Central memory CD8-positive, alpha-beta T cell (primary cell): ENCODE measurements around the gene FBXO24.

Experiments used
- ATAC-seq: fragments of 150-1000 bp; cut with Tn5 transposase; replicated peaks from 2 replicates; pipeline ENCODE4 v1.10.0; 2022; ENCODE audit warnings: mild to moderate bottlenecking, moderate FRiP score, moderate number of reproducible peaks; ENCODE audit not compliant: poor library complexity, severe bottlenecking; ENCODE audit errors: extremely low read depth
- DNase-seq, 2 donors: peaks; one replicate each; pipeline ENCODE4 v3.0.0; 2021; ENCODE audit warnings: low spot score in 2 of 2
- H3K27ac Mint-ChIP-seq: one replicate; pipeline ENCODE4 v1.8.0; 2022; ENCODE audit warnings: low read depth, mild to moderate bottlenecking, moderate library complexity, mixed read lengths
- H3K27me3 Mint-ChIP-seq: one replicate; pipeline ENCODE4 v1.8.0; 2022; ENCODE audit warnings: mixed read lengths
- H3K36me3 Mint-ChIP-seq: one replicate; pipeline ENCODE4 v1.8.0; 2022; ENCODE audit warnings: mild to moderate bottlenecking, moderate library complexity, mixed read lengths; ENCODE audit not compliant: insufficient read depth
- H3K4me1 Mint-ChIP-seq: one replicate; pipeline ENCODE4 v1.8.0; 2022; ENCODE audit warnings: mixed read lengths
- H3K4me3 Mint-ChIP-seq: one replicate; pipeline ENCODE4 v1.8.0; 2022; ENCODE audit warnings: mild to moderate bottlenecking, moderate library complexity, mixed read lengths
- H3K9me3 Mint-ChIP-seq: one replicate; pipeline ENCODE4 v1.8.0; 2022; ENCODE audit warnings: mixed read lengths

Gene FBXO24

DNA sequence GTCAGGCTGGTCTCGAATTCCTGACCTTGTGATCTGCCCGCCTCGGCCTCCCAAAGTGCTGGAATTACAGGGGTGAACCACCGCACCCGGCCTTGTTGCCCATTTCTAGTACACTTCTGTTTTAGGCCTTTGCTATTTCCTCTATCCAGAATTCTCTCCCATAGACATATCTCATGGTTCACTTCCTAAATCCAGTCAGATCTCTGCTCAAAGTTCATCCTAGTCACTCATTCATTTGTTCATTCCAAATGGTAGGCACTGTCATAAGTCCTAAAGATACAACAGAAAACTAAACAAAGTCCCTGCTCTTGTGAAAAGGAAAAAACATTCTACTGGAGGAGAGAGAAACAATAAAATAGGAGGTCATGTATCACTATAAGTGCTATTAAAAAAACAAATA lies 23.8 kb downstream of the FBXO24 start:
- DNase-seq = no peak
- Mint-ChIP-seq H3K4me3 (no peak overlapping the region), H3K36me3 (peaks cover 17% of the 10 kb centered on the region), H3K27me3 (no peaks in the 10 kb centered on the region), H3K9me3 (no peaks in the 10 kb centered on the region), H3K27ac (peak overlapping the region; percentile 99), H3K4me1 (peaks cover 24% of the 10 kb centered on the region)
- no peak for ATAC-seq

DNA sequence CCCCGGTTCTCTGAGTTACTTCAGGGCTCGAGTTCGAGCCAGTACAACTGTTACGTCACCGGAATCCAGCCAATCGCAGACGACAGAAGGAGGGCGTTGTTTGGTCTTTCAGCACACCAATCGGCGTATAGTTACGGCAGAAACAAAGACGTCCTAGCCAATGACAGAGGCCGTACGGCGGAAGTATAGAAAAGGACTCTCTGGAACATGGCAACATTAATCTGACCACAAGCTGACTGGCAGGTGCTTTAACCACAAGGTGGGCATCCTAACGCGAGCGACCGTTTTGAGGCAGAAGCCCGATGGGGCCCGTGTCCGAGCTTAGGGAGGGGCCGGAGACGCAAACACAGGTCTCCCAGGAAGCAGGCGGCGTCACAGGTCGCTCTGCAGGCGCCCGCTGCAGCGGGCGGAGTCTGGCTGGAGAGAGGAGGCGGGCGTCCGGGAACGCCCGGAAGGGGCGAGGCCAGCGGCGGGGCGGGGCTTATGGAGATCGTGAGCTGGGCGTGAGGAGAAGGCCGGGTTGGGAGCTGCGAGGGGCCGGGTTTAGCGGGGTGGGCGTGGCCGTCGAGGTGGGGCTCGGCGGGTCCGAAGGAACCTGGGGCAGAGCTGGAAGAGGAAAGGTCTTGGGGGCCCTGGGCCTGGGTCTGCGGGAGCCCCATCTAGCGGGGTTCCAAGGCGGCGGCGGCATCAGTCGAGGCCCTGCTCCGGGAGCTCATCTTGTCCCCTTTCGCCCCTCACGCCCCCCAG lies 26.0 kb downstream of the FBXO24 start, which contains the start of gene MOSPD3:
Gene MOSPD3, plus strand, starts transcription at position 558 of the 747 bp plus-strand sequence. CDS start 252 bp downstream, outside the sequence.
- DNase-seq (peak; percentile 97 to 98), ATAC-seq (peak; percentile 93)
- H3K27me3 Mint-ChIP-seq = no peaks in the 10 kb centered on the region
- peaks cover 17% of the 10 kb centered on the region for H3K4me1 Mint-ChIP-seq
- H3K36me3 Mint-ChIP-seq = peaks cover 17% of the 10 kb centered on the region
- H3K4me3 Mint-ChIP-seq = peak within 1 kb of the TSS; percentile 98
- no peaks in the 10 kb centered on the region for H3K9me3 Mint-ChIP-seq
- H3K27ac Mint-ChIP-seq = peak within 1 kb of the TSS; percentile 99

DNA sequence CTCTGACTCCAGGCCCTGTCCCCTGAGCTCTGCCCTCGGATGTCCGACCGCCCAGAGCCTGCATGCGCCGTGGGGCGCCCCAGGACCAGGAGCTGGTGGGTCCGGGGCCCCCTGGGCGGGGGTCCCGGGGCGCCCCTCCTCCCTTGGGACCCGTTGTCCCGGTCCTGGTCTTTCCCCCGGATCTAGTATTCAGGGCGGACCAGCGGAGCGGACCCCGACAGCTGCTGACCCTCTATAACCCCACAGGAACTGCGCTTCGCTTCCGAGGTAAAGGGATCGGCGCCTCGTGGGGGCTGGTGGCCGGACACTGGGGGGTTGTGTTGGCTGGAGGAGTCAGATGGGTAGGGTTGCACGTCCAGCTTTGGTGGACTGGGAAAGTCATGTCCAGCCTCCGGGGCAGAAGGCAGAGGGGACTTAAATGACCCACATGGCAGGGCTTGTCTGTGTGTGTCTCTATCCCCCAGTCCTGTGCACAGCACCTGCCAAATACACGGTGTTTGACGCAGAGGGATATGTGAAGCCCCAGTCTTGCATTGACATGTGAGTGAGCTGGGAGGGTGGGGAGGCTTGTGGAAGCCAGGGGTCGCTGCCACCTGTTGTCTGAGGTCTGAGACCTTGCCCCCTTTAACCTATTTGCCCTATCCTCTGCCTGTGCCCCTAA lies 26.7 kb downstream of the FBXO24 start:
- no peak for ATAC-seq

DNA sequence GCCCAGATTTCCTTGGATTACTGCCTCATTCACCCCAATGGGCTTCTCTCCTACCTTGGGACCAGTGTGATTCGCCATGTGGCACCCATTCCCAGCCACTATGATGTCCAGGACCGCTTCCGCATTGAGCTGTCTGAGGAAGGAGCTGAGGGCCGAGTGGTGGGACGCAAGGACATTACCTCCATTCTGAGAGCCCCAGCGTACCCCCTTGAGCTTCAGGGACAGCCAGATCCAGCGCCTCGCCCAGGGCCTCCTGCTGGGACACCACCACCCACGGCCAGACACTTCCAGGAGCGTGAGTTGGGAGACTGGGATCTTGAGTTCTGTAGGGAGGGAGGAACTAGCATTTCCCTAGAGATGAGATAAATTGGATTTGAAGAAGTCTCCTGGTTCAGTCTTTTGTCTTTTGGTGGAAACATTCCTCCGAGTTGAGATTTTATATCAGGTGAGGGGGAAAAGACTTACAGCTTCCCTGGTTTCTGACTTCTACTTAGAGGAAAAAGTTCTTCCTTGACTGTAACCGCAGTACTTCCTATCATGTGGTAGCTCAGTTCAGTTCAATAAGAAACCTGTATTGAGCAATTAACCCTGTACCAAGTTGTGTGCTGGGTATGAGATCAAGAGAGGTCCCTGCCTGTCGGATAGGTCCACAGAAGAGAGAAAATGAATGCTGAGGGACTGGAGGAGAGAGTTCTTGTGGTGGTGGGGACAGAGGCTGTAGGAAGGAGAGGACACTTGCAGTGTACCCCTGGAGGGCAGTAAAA lies 27.5 kb downstream of the FBXO24 start:
- ATAC-seq = no peak
- Mint-ChIP-seq H3K4me3 (peak overlapping the region; percentile 98), H3K27ac (peak overlapping the region; percentile 0), H3K27me3 (no peaks in the 10 kb centered on the region), H3K36me3 (peaks cover 13% of the 10 kb centered on the region), H3K4me1 (peaks cover 17% of the 10 kb centered on the region), H3K9me3 (no peaks in the 10 kb centered on the region)
- DNase-seq = no peak

More for the DNA sequence above, 26.7 kb downstream of the FBXO24 start:
- Mint-ChIP-seq H3K27me3 (no peaks in the 10 kb centered on the region), H3K4me1 (peaks cover 17% of the 10 kb centered on the region), H3K9me3 (no peaks in the 10 kb centered on the region), H3K27ac (peak overlapping the region; percentile 99), H3K4me3 (peak overlapping the region; percentile 98), H3K36me3 (peaks cover 15% of the 10 kb centered on the region)
- no peak for DNase-seq

DNA sequence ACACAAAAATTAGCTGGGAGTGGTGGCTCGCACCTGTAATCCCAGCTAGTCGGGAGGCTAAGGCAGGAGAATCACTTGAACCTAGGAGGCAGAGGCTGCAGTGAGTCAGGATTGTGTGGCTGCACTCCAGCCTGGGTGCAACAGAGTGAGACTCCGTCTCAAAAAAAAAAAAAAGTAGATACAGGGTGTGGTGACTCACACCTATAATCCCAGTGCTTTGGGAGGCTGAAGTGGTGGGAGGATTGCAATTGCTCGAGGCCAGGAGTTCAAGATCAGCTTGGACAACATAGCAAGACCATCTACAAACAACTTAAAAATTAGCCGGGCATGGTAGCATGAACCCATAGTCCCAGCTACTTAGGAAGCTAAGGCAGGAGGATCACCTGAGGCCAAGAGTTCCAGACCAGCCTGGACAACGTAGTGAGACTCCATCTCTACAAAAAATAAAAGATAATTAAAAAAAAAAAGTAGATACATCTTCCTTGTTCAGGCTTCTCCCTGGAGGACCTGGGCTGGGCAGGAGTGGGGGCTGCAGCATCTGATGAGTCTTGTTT lies 28.3 kb downstream of the FBXO24 start:
- H3K4me1 Mint-ChIP-seq = peaks cover 17% of the 10 kb centered on the region
- H3K4me3 Mint-ChIP-seq = no peak overlapping the region
- ATAC-seq (no peak), DNase-seq (no peak)
- no peak overlapping the region for H3K27ac Mint-ChIP-seq
- peaks cover 12% of the 10 kb centered on the region for H3K36me3 Mint-ChIP-seq
- H3K27me3 Mint-ChIP-seq = no peaks in the 10 kb centered on the region
- H3K9me3 Mint-ChIP-seq = no peaks in the 10 kb centered on the region

DNA sequence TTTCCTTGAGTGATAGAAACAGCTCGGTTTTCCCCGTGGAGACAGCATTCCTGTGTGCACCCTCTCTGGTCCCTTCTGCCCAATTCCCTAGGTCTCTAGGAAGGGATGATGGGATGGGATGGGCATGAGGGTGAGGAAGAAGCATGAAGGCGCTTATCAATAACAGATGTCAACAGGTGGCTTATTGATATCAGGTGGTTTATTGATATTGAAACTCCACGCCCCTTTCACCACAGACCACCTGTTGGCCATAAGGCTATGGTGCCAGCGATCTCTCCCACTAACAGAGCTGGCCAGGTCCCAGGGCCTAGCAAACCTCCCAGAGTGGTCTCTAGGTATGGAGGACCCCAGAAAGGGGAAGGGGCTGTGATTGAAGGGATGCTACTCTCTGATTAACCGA lies 34.1 kb downstream of the FBXO24 start:
- ATAC-seq = no peak
- H3K27ac Mint-ChIP-seq = no peak overlapping the region
- DNase-seq = no peak
- H3K9me3 Mint-ChIP-seq = no peaks in the 10 kb centered on the region
- H3K4me3 Mint-ChIP-seq = no peak overlapping the region
- peaks cover 1% of the 10 kb centered on the region for H3K4me1 Mint-ChIP-seq
- peaks cover 7% of the 10 kb centered on the region for H3K36me3 Mint-ChIP-seq
- H3K27me3 Mint-ChIP-seq = no peaks in the 10 kb centered on the region

DNA sequence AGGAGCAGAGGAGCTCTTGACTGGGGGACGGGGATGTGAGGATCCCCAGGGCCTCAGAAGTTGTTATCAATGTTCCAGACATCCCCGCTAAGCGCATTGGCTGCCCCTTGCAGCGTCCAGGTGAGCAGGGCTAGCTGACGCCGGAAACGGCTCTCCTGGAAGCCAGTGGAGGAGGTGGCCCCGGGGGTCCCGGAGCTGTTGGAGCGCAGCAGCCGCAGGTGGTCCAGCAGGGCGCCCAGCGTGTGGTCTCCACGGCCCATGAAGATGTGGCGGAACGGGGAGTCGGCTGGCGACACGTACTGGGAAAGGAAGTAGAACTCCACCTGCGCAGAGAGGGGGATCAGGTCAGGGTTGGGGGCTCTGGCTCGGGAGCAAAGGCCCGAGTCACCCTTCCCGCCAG lies 34.7 kb downstream of the FBXO24 start:
- no peak for ATAC-seq

DNA sequence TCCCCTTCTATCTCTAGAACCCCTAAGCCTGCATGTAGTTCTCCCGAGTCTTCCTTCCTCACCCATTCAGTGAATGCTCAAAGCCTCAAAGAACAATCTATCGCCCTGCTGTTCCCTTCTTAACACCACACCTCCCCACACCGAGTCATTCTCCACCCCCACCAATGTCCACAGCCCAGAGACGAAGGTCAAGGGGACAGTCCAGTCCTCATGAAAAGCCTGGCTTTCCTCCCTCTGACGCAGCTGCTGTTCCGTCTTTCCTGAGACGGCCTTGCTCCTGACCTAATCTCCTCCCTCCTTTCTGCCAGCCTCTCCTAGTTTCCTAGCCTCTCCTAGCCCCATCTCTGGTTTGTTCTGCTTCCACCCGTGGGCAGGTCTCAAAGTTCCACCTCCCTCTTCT lies 35.4 kb downstream of the FBXO24 start:
- no peak overlapping the region for H3K4me3 Mint-ChIP-seq

More for the DNA sequence above, 34.7 kb downstream of the FBXO24 start:
- Mint-ChIP-seq H3K36me3 (peaks cover 7% of the 10 kb centered on the region), H3K4me1 (peaks cover 7% of the 10 kb centered on the region), H3K9me3 (no peaks in the 10 kb centered on the region), H3K27me3 (no peaks in the 10 kb centered on the region), H3K27ac (no peak overlapping the region), H3K4me3 (no peak overlapping the region)
- no peak for DNase-seq

DNA sequence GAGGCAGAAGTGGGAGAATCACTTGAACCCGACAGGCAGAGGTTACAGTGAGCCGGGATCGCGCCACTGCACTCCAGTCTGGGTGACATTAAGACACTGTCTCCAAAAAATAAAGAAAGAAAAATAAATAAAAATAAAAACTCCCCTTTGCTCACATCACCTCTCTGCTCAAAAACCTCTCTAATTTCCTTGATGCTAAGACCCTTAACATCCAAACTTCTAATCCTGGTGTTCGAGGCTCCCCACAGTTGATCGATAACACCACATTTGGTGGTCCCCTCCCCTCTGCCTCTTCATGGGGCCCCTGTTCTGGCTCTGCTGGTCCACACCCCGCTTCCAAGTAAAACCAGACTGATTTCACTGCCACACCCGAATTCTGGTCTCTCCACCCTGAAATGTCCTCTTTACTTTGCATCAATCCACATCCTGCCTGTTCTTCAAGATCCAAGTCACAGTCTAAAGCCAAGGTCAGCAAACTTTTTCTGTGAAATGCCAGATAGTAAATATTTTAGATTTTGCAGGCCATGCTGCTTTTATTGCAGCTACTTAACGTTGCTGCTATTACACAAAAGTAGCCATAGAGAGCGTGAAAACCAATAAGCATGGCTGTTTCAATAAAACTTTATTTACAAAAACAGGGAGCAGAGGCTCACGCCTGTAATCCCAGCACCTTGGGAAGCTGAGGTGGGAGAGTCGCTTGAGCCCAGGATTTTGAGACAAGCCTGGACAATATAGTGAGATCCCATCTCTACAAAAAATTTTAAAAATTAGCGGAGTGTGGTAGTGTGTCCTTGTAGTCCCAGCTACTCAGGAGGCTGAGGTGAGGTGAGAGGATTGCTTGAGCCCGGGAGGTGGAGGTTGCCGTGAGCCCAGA lies 38.1 kb downstream of the FBXO24 start:
- Mint-ChIP-seq H3K27ac (no peak overlapping the region), H3K27me3 (no peaks in the 10 kb centered on the region), H3K4me3 (no peak overlapping the region), H3K9me3 (no peaks in the 10 kb centered on the region), H3K4me1 (peaks cover 22% of the 10 kb centered on the region), H3K36me3 (peaks cover 9% of the 10 kb centered on the region)
- ATAC-seq (no peak), DNase-seq (no peak)

More for the DNA sequence above, 35.4 kb downstream of the FBXO24 start:
- Mint-ChIP-seq H3K4me1 (peaks cover 14% of the 10 kb centered on the region), H3K9me3 (no peaks in the 10 kb centered on the region), H3K27ac (no peak overlapping the region), H3K27me3 (no peaks in the 10 kb centered on the region), H3K36me3 (peaks cover 7% of the 10 kb centered on the region)
- ATAC-seq (no peak), DNase-seq (no peak)

DNA sequence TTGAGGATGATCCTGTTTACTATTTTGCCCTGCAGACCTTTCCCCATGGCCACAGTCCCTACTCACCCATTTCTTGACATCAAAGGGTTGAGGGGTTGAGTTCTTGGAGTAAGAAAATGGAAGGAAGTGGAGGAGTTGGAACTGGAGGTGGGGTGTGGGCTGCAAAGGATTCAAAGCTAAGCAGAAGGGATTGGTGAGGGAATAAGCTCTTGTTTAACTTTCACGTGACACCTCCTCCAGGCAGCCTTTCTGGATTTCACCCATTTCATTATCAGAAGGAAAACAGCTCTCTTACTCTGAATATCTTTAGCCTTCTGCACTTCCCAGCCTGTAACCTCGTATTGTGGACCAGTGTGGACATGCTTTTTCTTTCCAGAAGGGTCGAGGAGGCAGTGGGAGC lies 39.9 kb downstream of the FBXO24 start:
- Mint-ChIP-seq H3K9me3 (no peaks in the 10 kb centered on the region), H3K4me3 (peak overlapping the region; percentile 73), H3K27ac (peak overlapping the region; percentile 38), H3K36me3 (peaks cover 6% of the 10 kb centered on the region), H3K27me3 (no peaks in the 10 kb centered on the region), H3K4me1 (peaks cover 32% of the 10 kb centered on the region)
- no peak for ATAC-seq
- no peak for DNase-seq

DNA sequence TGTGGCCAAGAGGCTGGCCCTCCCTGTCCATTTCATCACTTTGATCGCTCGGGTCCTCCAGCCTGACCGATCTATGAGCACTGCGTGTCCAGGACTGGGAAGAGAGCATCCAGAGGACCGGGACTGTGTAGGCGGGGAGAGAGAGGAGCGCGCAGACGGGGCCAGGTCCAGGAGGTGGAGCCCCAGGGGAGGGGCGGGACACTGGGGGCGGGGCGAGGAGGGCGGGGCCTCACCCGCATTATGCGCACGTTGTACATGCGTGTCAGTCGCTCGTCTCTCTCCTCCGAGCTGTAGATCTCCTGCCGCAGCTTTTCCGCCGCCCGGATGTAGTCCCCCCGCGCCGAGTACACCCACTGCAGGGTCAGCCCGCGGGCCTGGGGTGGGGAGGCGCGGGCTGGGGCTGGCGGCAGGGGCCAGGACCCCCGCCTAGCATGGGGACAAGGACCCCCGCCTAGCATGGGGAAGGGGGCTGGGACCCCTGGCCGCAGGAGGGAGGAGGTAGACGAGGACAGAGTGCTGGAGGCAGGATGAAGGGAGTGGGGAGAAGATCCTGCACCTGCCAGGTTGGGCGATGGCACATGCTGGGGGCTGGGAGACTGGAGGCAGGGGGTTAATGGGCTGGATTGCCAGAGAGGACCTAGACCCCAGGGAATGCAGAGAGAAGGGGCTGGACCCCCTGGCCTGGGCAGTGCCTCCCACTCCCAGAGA lies 40.6 kb downstream of the FBXO24 start:
- H3K27ac Mint-ChIP-seq = peak overlapping the region; percentile 38
- peaks cover 5% of the 10 kb centered on the region for H3K36me3 Mint-ChIP-seq
- H3K4me1 Mint-ChIP-seq = peaks cover 32% of the 10 kb centered on the region
- peak; percentile 98 for ATAC-seq
- peak overlapping the region; percentile 73 for H3K4me3 Mint-ChIP-seq
- H3K27me3 Mint-ChIP-seq = no peaks in the 10 kb centered on the region
- H3K9me3 Mint-ChIP-seq = no peaks in the 10 kb centered on the region
- DNase-seq = peak; percentile 61 to 76
